ENCODE results near the gene IL12B.
"Not testable (repeated sequence)": the region's sequence is repeated elsewhere in the genome, so short reads cannot be mapped to it uniquely, and the experiment has no call there.

Gene IL12B

DNA sequence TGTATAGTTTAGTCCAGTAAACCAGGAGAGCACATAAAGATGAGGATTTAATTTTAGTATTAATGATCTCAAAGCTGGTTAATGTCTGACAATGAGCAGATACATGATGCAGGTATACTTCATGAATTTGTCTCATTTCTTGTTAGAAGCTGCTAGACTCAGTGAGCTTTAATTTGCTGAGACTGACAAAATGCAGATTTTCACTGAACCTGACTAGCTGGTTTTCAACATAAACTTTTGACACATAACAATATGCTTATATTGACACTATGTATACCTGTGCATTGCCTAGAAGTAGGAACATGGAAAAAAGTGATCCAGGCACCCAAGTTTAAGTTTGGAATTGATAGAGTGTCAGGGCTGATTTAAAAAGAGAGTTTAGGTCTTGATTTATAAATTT is 56.4 kb downstream of the IL12B start:
- no peak overlapping the region for H3K27ac ChIP-seq
- TF ChIP-seq, protein P1, sequence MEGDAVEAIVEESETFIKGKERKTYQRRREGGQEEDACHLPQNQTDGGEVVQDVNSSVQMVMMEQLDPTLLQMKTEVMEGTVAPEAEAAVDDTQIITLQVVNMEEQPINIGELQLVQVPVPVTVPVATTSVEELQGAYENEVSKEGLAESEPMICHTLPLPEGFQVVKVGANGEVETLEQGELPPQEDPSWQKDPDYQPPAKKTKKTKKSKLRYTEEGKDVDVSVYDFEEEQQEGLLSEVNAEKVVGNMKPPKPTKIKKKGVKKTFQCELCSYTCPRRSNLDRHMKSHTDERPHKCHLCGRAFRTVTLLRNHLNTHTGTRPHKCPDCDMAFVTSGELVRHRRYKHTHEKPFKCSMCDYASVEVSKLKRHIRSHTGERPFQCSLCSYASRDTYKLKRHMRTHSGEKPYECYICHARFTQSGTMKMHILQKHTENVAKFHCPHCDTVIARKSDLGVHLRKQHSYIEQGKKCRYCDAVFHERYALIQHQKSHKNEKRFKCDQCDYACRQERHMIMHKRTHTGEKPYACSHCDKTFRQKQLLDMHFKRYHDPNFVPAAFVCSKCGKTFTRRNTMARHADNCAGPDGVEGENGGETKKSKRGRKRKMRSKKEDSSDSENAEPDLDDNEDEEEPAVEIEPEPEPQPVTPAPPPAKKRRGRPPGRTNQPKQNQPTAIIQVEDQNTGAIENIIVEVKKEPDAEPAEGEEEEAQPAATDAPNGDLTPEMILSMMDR (conservative IDR thresholded peaks at IDR 0.05), result no peak

DNA sequence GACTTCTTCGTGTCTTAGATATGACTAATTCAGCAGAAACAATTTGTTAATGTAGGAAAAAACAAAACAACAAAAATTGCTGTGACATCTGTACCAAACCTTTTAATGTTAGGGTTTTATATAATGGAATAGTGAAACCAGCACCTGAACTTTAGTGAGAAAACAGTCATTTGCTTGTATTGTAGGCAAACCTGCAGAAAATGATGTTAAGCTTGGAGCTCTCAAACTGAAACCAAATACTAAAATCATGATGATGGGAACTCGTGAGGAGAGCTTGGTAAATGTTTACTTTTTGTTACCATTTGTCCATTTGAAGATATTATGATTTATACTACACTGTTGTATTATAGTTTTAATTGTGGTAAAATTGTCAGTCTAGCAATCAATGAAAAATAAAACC is 60.6 kb downstream of the IL12B start:
- H3K27ac ChIP-seq, result no peak overlapping the region
- TF ChIP-seq, protein P1 (conservative IDR thresholded peaks at IDR 0.05), result no peak

DNA sequence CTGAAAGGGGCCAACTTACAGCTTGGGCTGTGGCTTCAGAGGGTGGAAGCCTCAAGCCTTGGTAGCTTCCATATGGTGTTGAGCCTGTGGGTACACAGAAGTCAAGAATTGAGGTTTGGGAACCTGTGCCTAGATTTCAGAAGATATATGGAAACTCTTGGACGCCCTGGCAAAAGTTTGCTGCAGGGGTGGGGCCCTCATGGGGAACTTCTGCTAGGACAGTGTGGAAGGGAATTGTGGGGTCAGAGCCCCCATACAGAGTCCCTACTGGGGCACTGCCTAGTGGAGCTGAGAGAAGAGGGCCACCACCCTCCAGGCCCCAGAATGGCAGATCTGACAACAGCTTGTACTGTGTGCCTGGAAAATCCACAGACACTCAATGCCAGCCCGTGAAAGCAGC is 63.5 kb downstream of the IL12B start:
- H3K27ac ChIP-seq, result not testable (repeated sequence)
